Muscle of back (tissue), 11 donors: ENCODE results near the gene SH3BP4. TPM values are rescaled to one million over a fixed set of nuclear protein-coding genes. Genes with fewer than 3 reads are reported as not detected.
"Not testable (repeated sequence)": the region's sequence is repeated elsewhere in the genome, so short reads cannot be mapped to it uniquely, and the experiment has no call there.

Experiments
- DNase-seq, 3 donors: peaks; one replicate each; pipeline versions ENCODE4 v3.0.0 to v3.0.0-alpha.2; 2013
- polyA plus RNA-seq, 10 donors: library from polyadenylated mRNA; unstranded; fragments of 120-200 nt; gene quantifications; one replicate each; pipeline ENCODE4 v1.2.1, GENCODE V29; 2013; ENCODE audit not compliant: insufficient read length in 10 of 10

SH3BP4 gene
- polyA plus RNA-seq, 10 donors: 12.8 to 19.8 (median 16.7) TPM

GRCh38 chr2:235054475-235054874 is 102.7 kb downstream of the SH3BP4 start:
- no peak for DNase-seq

- DNase-seq: no peak
Observed at GRCh38 chr2:235054919-235055318, 103.1 kb downstream of the SH3BP4 start.

- DNase-seq: no peak
Observed at GRCh38 chr2:235055891-235056516, 104.2 kb downstream of the SH3BP4 start.

- no peak for DNase-seq
Observed at GRCh38 chr2:235056768-235057167, 105.0 kb downstream of the SH3BP4 start.

GRCh38 chr2:235057616-235058015 is 105.8 kb downstream of the SH3BP4 start:
- DNase-seq: not testable (repeated sequence)

GRCh38 chr2:235059161-235059560 is 107.3 kb downstream of the SH3BP4 start:
- no peak for DNase-seq

GRCh38 chr2:235061656-235062055 is 109.8 kb downstream of the SH3BP4 start:
- DNase-seq: no peak

- no peak for DNase-seq
Observed at GRCh38 chr2:235063471-235063961, 111.7 kb downstream of the SH3BP4 start.

GRCh38 chr2:235064976-235065375 is 113.2 kb downstream of the SH3BP4 start:
- DNase-seq: no peak

- DNase-seq: no peak
Observed at GRCh38 chr2:235066490-235066889, 114.7 kb downstream of the SH3BP4 start.

- no peak for DNase-seq
Observed at GRCh38 chr2:235066895-235067294, 115.1 kb downstream of the SH3BP4 start.

- DNase-seq: no peak
Observed at GRCh38 chr2:235068701-235069100, 116.9 kb downstream of the SH3BP4 start.

- no peak for DNase-seq
Observed at GRCh38 chr2:235070063-235070706, 118.4 kb downstream of the SH3BP4 start.

GRCh38 chr2:235073868-235074413 is 122.1 kb downstream of the SH3BP4 start:
- DNase-seq: no peak

- no peak for DNase-seq
Observed at GRCh38 chr2:235077046-235077445, 125.2 kb downstream of the SH3BP4 start.

GRCh38 chr2:235078182-235078581 is 126.4 kb downstream of the SH3BP4 start:
- no peak for DNase-seq

GRCh38 chr2:235078914-235079472 is 127.2 kb downstream of the SH3BP4 start:
- no peak for DNase-seq

GRCh38 chr2:235080101-235080500 is 128.3 kb downstream of the SH3BP4 start:
- no peak for DNase-seq

- no peak for DNase-seq
Observed at GRCh38 chr2:235082578-235083338, 130.9 kb downstream of the SH3BP4 start.

- no peak for DNase-seq
Observed at GRCh38 chr2:235083822-235084221, 132.0 kb downstream of the SH3BP4 start.

- no peak for DNase-seq
Observed at GRCh38 chr2:235084424-235084823, 132.6 kb downstream of the SH3BP4 start.

- DNase-seq: no peak
Observed at GRCh38 chr2:235085476-235085875, 133.7 kb downstream of the SH3BP4 start.
